Measurements from ENCODE around the gene NKAIN2. TPM values are rescaled to one million over a fixed set of nuclear protein-coding genes. Genes with fewer than 3 reads are reported as not detected.

Gene NKAIN2
- polyA plus RNA-seq, 1 donor (not counting 4 experiments of a cell fraction or from before 2014, with no cell fraction given), result 0.13 TPM

- no peak for FAIRE-seq
- H3K79me2 ChIP-seq (ENCODE audit: control insufficient read depth, insufficient read depth, low read length), result no peaks in the 10 kb centered on the region
- no peak overlapping the region for H3K9ac ChIP-seq (ENCODE audit: control insufficient read depth, extremely low read depth, insufficient read depth, low read length)
- no peak overlapping the region for H3K4me2 ChIP-seq (ENCODE audit: control insufficient read depth, extremely low read depth, insufficient read depth, low read depth, low read length)
- no peaks in the 10 kb centered on the region for H3K36me3 ChIP-seq (ENCODE audit: control insufficient read depth in 2 of 2, extremely low read depth in 1 of 2, insufficient read depth in 2 of 2, low read length in 2 of 2)
- no peak overlapping the region for H2AFZ ChIP-seq (ENCODE audit: control insufficient read depth, low read length)
- dilution Hi-C loops (cut with MboI; ENCODE audit: extremely low pct_ligation_motif_present, low sequenced_read_pairs), result no loop called here
- no peak overlapping the region for H3K4me3 ChIP-seq (ENCODE audit: control insufficient read depth in 2 of 3, extremely low read depth in 1 of 3, insufficient read depth in 2 of 3, low read depth in 1 of 3, low read length in 3 of 3)
- no peaks in the 10 kb centered on the region for H3K9me1 ChIP-seq (ENCODE audit: control insufficient read depth, extremely low read depth, insufficient read depth, low read length)
- peaks cover 2% of the 10 kb centered on the region for H3K4me1 ChIP-seq (ENCODE audit: control insufficient read depth, extremely low read depth, insufficient read depth, low read length)
- peaks cover 6% of the 10 kb centered on the region for H3K27me3 ChIP-seq (ENCODE audit: control insufficient read depth, extremely low read depth, insufficient read depth, low read length)
- TF ChIP-seq EZH2 (IDR thresholded peaks at IDR 0.05; ENCODE audit: low read length) (no peak), CTCF (optimal IDR thresholded peaks at IDR 0.05 in 1 of 3, IDR thresholded peaks at IDR 0.05 in 1 of 3, conservative IDR thresholded peaks at IDR 0.05 in 1 of 3; ENCODE audit: extremely low read depth in 1 of 3, insufficient read depth in 2 of 3, low read length in 3 of 3) (no peak)
- no peaks in the 10 kb centered on the region for H3K9me3 ChIP-seq (ENCODE audit: control insufficient read depth, low read depth, low read length)
- no peaks in the 10 kb centered on the region for H4K20me1 ChIP-seq (ENCODE audit: control insufficient read depth, extremely low read depth, insufficient read depth, low read length)
- H3K27ac ChIP-seq (ENCODE audit: control insufficient read depth, insufficient read depth, low read length), result no peak overlapping the region
- DNase-seq (ENCODE audit: low read depth, low spot score), result no peak
Measured at GRCh38 chr6:123812621-123813020, 9.0 kb downstream of the NKAIN2 start.

DNA sequence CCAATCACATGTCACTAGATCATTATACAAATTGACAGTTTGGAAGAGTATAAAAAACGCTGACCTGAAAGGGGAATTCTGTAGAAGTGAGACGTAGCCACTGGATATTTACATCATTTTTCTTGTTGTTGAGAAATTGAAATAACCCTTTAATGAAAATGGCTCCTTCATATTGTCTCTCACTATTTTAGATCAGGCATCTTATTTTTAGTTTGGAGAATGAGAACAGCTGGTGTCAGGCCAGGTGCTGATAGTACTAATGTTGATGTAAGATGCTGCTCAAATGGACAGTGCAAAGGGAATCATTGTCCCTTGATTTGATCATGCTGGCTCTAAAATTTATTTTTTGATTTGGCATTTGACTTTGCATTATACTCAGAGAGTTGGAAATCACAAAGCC, 17.4 kb downstream of the NKAIN2 start:
- H3K9ac ChIP-seq (ENCODE audit: control insufficient read depth, extremely low read depth, insufficient read depth, low read length), result no peak overlapping the region
- no peak overlapping the region for H3K4me2 ChIP-seq (ENCODE audit: control insufficient read depth, extremely low read depth, insufficient read depth, low read depth, low read length)
- no peaks in the 10 kb centered on the region for H3K79me2 ChIP-seq (ENCODE audit: control insufficient read depth, insufficient read depth, low read length)
- no peak for DNase-seq (ENCODE audit: low read depth, low spot score)
- no peaks in the 10 kb centered on the region for H3K36me3 ChIP-seq (ENCODE audit: control insufficient read depth in 2 of 2, extremely low read depth in 1 of 2, insufficient read depth in 2 of 2, low read length in 2 of 2)
- FAIRE-seq, result no peak
- no peak overlapping the region for H2AFZ ChIP-seq (ENCODE audit: control insufficient read depth, low read length)
- dilution Hi-C loops (cut with MboI; ENCODE audit: extremely low pct_ligation_motif_present, low sequenced_read_pairs), result no loop called here
- no peak overlapping the region for H3K27ac ChIP-seq (ENCODE audit: control insufficient read depth, insufficient read depth, low read length)
- TF ChIP-seq EZH2 (IDR thresholded peaks at IDR 0.05; ENCODE audit: low read length) (no peak), CTCF (optimal IDR thresholded peaks at IDR 0.05 in 1 of 3, IDR thresholded peaks at IDR 0.05 in 1 of 3, conservative IDR thresholded peaks at IDR 0.05 in 1 of 3; ENCODE audit: extremely low read depth in 1 of 3, insufficient read depth in 2 of 3, low read length in 3 of 3) (no peak)
- H3K9me3 ChIP-seq (ENCODE audit: control insufficient read depth, low read depth, low read length), result no peaks in the 10 kb centered on the region
- H3K27me3 ChIP-seq (ENCODE audit: control insufficient read depth, extremely low read depth, insufficient read depth, low read length), result no peaks in the 10 kb centered on the region
- no peak overlapping the region for H3K4me3 ChIP-seq (ENCODE audit: control insufficient read depth in 2 of 3, extremely low read depth in 1 of 3, insufficient read depth in 2 of 3, low read depth in 1 of 3, low read length in 3 of 3)
- H4K20me1 ChIP-seq (ENCODE audit: control insufficient read depth, extremely low read depth, insufficient read depth, low read length), result no peaks in the 10 kb centered on the region
- H3K9me1 ChIP-seq (ENCODE audit: control insufficient read depth, extremely low read depth, insufficient read depth, low read length), result no peaks in the 10 kb centered on the region
- H3K4me1 ChIP-seq (ENCODE audit: control insufficient read depth, extremely low read depth, insufficient read depth, low read length), result no peaks in the 10 kb centered on the region
